SKM-1 treated with dmso at 0.1 percent for 144 hours (cell line): Measurements from ENCODE around the gene NEO1.

ENCODE experiments used
- DNase-seq: peaks from one replicate; lab custom pipeline; 2025; ENCODE audit not compliant: unreplicated experiment; lab: John Stamatoyannopoulos, UW

The NEO1 gene

GRCh38 chr15:73247331-73247730, 195.1 kb downstream of the NEO1 start:
- no peak for DNase-seq

GRCh38 chr15:73249499-73249898, 197.2 kb downstream of the NEO1 start:
- DNase-seq: no peak

DNA sequence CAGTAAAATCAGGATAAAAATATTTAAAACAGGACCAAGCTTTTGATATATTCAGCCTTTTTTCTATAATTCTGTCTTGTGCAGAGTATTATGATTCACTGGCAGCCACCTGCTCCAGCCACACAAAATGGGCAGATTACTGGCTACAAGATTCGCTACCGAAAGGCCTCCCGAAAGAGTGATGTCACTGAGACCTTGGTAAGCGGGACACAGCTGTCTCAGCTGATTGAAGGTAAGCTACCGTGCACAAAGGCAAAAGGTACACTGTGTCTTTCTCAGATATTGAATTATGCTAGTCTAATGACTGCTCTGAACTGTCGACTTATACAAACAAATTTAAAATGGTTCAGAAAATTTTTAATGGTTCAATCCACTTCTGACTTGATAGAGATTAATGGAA, 202.3 kb downstream of the NEO1 start:
- no peak for DNase-seq

DNA sequence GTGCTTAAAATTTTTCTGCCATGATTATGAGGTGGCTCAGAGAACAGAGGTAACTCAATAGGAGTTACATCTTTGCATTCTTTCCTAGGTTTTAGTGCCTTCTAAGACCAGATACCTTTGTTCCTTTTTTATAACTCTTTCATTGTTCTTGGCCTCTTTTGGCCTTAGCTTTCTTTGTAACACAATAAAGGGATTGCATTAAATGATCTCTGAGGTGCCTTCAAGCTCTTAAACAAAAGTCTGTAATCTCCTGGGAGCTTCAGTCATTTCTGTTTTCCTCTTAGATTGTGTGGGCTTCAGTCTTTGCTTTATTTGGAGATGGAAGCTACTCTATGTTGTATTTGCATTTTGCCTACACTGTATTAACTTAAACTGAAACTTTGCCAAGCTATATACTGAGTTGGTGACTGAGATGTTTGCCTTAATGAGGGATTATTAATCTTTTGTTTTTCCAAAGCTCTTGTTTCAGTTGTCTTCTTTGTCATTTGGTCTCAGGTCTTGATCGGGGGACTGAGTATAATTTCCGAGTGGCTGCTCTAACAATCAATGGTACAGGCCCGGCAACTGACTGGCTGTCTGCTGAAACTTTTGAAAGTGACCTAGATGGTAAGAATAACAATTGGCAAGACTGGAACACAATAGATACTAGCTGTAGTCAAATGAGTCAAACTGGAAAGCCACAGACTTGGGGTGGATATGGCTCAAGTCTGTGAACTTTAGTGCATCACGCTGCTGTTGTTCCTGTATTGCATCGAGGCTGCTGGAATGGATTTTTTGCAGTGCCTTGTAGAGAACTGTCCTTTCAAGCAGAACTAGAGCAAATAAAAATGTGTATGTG, 206.2 kb downstream of the NEO1 start:
- no peak for DNase-seq

DNA sequence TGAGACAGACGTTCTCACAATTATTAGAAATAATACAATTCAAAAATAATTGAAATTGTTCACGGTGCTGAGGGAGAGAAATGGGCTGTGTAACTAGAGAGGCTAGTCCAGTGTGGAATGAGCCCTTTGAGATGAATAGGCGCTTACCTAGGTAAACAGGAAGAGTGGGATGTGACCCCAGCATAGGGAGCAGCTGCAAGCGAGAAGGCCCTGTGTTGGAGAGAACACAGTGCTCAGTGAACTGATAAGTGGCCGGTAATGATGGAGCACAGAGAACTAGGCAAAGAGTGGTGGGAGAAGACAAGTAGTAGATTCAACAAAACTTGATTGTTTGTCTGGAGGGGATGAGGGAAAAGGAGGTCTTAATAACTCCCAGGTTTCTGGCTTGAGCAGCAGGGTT, 212.6 kb downstream of the NEO1 start:
- no peak for DNase-seq

DNA sequence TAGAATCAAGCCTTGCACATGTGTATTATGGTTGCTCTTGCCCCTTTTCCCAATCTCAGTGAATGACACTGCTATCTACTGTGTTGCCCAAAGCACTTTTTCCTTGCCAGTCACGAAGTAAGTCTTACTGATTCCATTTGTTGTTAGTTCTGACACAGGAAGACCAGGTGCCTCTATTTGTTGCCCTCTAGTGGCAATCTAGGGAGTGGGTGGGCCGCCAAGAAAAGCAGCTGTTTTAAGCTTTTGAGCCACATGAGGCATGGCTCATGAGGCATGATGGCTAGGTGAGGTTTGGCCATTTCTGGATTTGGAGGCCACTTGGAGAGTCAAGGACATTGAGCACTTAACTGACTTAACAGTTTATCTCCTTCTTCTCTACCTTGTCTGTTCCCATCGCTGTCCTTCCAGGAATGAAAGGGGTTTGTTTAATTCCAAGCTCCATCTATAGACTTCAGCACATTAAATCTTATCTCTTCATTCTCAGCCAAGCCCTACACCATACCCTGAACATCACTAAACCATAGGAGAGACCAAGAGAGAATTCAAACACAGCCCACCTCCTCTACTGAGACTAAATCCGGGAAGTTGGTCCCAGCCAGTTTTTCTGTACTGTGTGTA, 213.4 kb downstream of the NEO1 start:
- peak; percentile 48 for DNase-seq

GRCh38 chr15:73268457-73268856, 216.2 kb downstream of the NEO1 start:
- DNase-seq: no peak

- no peak for DNase-seq
Observed at GRCh38 chr15:73270366-73271097, 218.3 kb downstream of the NEO1 start.

- DNase-seq: peak; percentile 48
Observed at GRCh38 chr15:73273181-73274002, 221.1 kb downstream of the NEO1 start.

DNA sequence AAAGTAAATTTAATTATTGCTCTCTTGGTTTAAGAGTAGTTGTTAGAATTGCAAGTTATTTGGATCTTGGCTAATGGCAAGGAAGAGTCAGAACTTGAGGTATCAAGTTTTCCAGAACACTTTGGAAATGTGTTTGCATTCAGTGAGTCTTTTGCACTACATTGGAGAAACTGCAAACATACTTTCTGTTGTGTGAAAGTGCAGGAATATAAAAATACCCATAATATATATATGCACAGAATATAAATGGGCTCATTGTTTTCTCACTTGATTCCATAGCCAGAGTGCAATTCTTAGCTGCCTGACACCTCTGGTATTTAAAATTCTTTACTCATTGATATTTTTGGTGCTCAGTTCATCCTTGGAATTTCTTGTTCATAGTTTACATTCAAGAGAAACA, 223.6 kb downstream of the NEO1 start:
- DNase-seq: no peak

DNA sequence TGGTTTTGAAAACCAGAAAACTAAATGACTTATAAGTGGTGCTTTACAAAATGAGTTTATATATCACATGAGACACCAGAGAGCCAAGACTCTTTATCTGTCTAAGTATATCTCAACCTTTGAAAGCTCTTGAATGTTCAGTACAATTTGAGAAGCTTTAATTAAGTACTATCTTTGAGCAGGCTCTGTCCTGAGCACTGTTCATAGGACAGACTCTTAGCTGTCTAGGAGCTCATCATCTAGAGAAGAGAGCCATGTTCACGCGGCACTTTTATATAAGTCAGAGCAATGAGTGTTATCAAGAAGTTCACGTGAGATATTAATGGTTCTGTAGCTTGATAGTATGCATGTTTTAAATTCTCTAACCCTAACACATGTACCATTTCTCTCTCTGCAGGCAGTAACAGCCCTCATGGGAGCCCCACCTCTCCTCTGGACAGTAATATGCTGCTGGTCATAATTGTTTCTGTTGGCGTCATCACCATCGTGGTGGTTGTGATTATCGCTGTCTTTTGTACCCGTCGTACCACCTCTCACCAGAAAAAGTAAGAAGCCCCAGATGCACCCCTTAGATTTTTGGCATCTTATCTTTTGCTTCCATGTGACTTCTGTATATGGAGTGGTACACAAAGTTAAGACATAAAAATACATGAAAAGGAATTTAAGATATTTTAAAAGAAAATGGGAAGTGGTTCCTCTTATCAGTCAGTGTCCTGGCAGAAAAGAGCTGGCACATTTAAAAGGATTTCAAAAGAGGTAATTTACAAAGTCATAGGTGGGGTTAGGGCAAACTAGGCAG, 230.5 kb downstream of the NEO1 start:
- peak; percentile 10 for DNase-seq

DNA sequence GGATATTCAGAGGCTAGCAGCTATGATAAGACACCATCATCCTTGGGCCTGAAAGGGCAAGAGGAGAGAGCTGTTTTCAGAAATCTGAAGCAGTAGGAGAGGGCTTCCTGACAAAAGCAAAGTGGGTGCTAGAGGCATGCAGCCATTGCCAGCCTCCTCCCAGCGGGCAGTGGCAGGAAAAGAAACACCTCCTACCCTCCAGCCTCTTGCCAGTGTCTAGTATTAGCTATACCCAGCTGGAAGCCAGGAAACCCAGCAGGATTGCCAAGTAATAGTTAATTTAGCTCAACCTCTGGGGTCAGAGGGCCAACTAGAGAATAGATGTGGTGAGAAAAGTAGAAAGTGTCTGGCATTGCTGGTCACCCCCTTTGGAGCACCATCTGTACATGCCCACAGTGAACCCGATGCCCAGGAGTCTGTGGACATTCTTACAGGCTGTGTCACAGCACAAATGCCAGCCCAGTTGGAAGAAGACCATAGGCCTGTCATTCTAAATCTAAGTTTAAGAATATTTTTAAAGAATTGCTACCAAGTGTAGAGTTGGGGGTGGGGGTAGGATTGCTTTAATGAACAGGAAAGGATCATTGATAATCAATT, 231.2 kb downstream of the NEO1 start:
- no peak for DNase-seq

GRCh38 chr15:73284090-73284716, 231.9 kb downstream of the NEO1 start:
- DNase-seq: peak; percentile 43

- DNase-seq: no peak
Observed at GRCh38 chr15:73286311-73286710, 234.0 kb downstream of the NEO1 start.

DNA sequence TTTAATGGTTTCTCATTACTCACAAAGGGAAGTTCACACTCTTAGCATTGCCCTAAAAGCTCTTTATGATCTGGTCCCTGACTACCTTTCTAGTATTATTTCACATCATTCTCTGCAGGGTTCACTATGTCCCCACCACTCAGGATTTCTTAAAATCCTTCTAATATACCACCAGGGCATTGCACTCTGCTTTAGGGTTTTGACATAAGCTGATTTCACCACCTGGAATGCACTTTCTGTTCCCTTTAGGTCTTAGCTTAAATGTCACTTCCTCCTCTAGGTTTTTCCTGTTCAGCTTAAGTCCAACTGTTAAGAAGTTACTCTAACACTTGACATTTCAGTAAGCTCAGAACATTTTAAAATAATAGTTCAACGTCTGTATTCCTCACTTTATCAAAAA, 234.8 kb downstream of the NEO1 start:
- peak; percentile 97 for DNase-seq

GRCh38 chr15:73291441-73291840, 239.2 kb downstream of the NEO1 start:
- DNase-seq: no peak

GRCh38 chr15:73293773-73294172, 241.5 kb downstream of the NEO1 start:
- no peak for DNase-seq

GRCh38 chr15:73295630-73296286, 243.5 kb downstream of the NEO1 start:
- peak; percentile 83 for DNase-seq
